Right lobe of liver (tissue), 6 donors: ENCODE data around the gene NGFR. TPM values are rescaled to one million over a fixed set of nuclear protein-coding genes. Genes with fewer than 3 reads are reported as not detected.

Experiments used
- ATAC-seq, 4 donors: fragments of 200-7000 bp; cut with Tn5 transposase; one replicate each; pipeline ENCODE4 v1.9.1; 2020; ENCODE audit warnings: mild to moderate bottlenecking in 4 of 4, moderate library complexity in 4 of 4
- DNase-seq, 3 donors: peaks; one replicate each; pipeline ENCODE4 v3.0.0-alpha.2; 2020
- H3K27ac ChIP-seq, 3 donors: fragments of 200-600 bp; one replicate each; pipeline ENCODE4 v1.8.0; 2022
- H3K27me3 ChIP-seq, 2 donors: fragments of 200-600 bp; one replicate each; pipeline ENCODE4 v1.8.0; 2022
- H3K36me3 ChIP-seq, 4 donors: fragments of 200-600 bp; sonication (generic) in 1 of 4; one replicate each; pipeline versions ENCODE4 v1.5.1 to v1.8.0; 2017 to 2022; ENCODE audit warnings: control low read depth in 1 of 4
- H3K4me1 ChIP-seq, 4 donors: fragments of 200-600 bp; sonication (generic) in 1 of 4; one replicate each; pipeline versions ENCODE4 v1.5.1 to v1.8.0; 2017 to 2022; ENCODE audit warnings: control low read depth in 1 of 4
- H3K4me3 ChIP-seq, 3 donors: fragments of 200-600 bp; one replicate each; pipeline ENCODE4 v1.8.0; 2022
- H3K9me3 ChIP-seq, 4 donors: fragments of 200-600 bp; sonication (generic) in 1 of 4; one replicate each; pipeline versions ENCODE4 v1.5.1 to v1.8.0; 2017 to 2022; ENCODE audit warnings: control low read depth in 1 of 4
- POLR2A ChIP-seq: fragments of 450-650 bp; IDR thresholded peaks from one replicate; pipeline ENCODE4 v1.6.1; 2017; ENCODE audit warnings: antibody characterized with exemption, mild to moderate bottlenecking
- WGBS: methylation state at CpG from one replicate; pipeline ENCODE4 v1.1.6; 2018; ENCODE audit warnings: low coverage, low lambda C conversion rate; ENCODE audit not compliant: insufficient coverage; ENCODE audit errors: missing lambda C conversion rate; 5-methylcytosine and 5-hydroxymethylcytosine counted together
- intact Hi-C, 2 donors: fragments of 100-400 bp; cut with DNase I; formaldehyde crosslinking; loops; one replicate each; pipeline versions ENCODE4 v1.11.2 to v1.14.1; 2022
- total RNA-seq, 6 experiments: library from RNA; depleted of rRNA in 2 of 6; stranded (reverse); fragments of >200 nt in 2 of 6; fragmentation: NEBNext Ultra II Directional in 3 of 6; extraction: Animal tissue kit (Norgen Biotek cat#: 25700) in 3 of 6; gene quantifications; one replicate each; pipeline versions ENCODE4 v1.1.0 to v1.2.4, GENCODE V29; 2016 to 2023
- TF ChIP-seq, protein P1 (sequence below), 4 donors: fragments of 200-600 bp in 3 of 4; fragments of 450-650 bp in 1 of 4; IDR thresholded peaks; one replicate each; pipeline versions ENCODE4 v1.5.1 to v1.8.0; 2016 to 2022; ENCODE audit warnings: antibody characterized with exemption in 4 of 4, mild to moderate bottlenecking in 2 of 4
- donor health status: DM: no; HTN: yes; CAD: no.
- donor health status: DM: no; HTN: no; CAD: no.
- donor health status: DM: no; HTN: no; CAD: no.
- donor health status: DM: no; HTN: yes; CAD: no.
- donor health status: DM: no; HTN: yes; CAD: no.

NGFR gene
- total RNA-seq, 6 experiments from 2014 or later: 3.1 to 9.4 (median 6.8) TPM

DNA sequence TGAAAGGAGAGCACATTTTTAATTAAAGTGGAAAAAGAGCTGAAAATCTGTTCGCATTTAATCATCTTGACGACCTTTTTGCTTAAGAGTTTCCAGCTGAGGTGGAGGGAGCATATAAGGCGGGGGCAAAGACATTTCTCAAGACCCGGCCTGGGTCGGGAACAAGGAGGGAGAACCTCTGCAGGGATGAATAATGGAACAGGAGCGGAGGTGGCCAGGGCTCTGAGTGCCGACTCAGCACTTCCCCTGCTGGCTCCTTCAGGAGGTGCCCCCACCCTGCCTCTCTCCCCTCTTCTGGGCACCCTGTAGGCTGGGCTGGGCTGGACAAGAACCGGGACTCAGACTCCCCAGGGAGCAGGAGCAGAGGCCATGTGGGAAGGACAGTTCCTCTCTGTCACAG is 7.9 kb upstream of the NGFR start:
- TF ChIP-seq POLR2A: no peak
- TF ChIP-seq, protein P1, sequence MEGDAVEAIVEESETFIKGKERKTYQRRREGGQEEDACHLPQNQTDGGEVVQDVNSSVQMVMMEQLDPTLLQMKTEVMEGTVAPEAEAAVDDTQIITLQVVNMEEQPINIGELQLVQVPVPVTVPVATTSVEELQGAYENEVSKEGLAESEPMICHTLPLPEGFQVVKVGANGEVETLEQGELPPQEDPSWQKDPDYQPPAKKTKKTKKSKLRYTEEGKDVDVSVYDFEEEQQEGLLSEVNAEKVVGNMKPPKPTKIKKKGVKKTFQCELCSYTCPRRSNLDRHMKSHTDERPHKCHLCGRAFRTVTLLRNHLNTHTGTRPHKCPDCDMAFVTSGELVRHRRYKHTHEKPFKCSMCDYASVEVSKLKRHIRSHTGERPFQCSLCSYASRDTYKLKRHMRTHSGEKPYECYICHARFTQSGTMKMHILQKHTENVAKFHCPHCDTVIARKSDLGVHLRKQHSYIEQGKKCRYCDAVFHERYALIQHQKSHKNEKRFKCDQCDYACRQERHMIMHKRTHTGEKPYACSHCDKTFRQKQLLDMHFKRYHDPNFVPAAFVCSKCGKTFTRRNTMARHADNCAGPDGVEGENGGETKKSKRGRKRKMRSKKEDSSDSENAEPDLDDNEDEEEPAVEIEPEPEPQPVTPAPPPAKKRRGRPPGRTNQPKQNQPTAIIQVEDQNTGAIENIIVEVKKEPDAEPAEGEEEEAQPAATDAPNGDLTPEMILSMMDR (IDR thresholded peaks at IDR 0.05): no peak
- no peaks in the 10 kb centered on the region for H3K27me3 ChIP-seq
- DNase-seq: no peak

DNA sequence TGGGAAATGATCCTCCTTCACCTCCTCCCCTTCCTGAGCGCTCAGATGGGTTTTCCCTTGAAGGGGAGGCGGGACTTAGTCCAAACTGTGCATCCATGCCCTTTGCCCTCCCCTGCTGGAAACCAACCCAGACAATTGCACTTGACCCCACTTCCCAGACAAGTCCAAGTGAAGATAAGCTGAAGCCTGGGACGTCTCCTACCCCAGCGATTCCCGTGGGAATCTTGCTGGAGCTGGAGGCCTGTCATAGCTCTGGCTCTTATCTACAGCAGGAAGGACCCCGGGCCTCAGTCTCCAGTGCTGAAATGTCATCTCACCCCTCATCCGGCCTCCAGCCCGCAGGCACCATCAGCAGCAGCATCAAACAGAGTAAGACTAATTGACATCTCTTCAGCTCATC is 6.5 kb upstream of the NGFR start:
- WGBS: 41% methylated on average over 6 of the region's 8 CpGs
- TF ChIP-seq POLR2A: no peak
- TF ChIP-seq, protein P1 (IDR thresholded peaks at IDR 0.05): no peak
- intact Hi-C loops: no loop called here
- ATAC-seq (peak in 3 of 4 donors; percentile 31 to 57 (median 35)), DNase-seq (no peak)
- Histone ChIP-seq H3K27me3 (no peaks in the 10 kb centered on the region), H3K4me1 (no peaks in the 10 kb centered on the region), H3K36me3 (no peaks in the 10 kb centered on the region), H3K27ac (no peak overlapping the region), H3K9me3 (no peaks in the 10 kb centered on the region), H3K4me3 (no peak overlapping the region)

More for the DNA sequence above, 7.9 kb upstream of the NGFR start:
- 30% methylated on average over 4 of the region's 8 CpGs for WGBS
- no peak for ATAC-seq
- Histone ChIP-seq H3K36me3 (no peaks in the 10 kb centered on the region), H3K9me3 (no peaks in the 10 kb centered on the region), H3K4me3 (no peak overlapping the region), H3K4me1 (no peaks in the 10 kb centered on the region), H3K27ac (no peak overlapping the region)
- intact Hi-C loops: no loop called here

- Histone ChIP-seq H3K36me3 (no peaks in the 10 kb centered on the region), H3K27me3 (no peaks in the 10 kb centered on the region), H3K4me3 (no peak overlapping the region), H3K9me3 (no peaks in the 10 kb centered on the region), H3K27ac (no peak overlapping the region), H3K4me1 (no peaks in the 10 kb centered on the region)
- ATAC-seq (no peak), DNase-seq (no peak)
- 57% methylated on average over 1 of the region's 4 CpGs for WGBS
- intact Hi-C loops: no loop called here
- TF ChIP-seq POLR2A: no peak
- TF ChIP-seq, protein P1 (IDR thresholded peaks at IDR 0.05): no peak
Measured at GRCh38 chr17:49489348-49489747, 5.7 kb upstream of the NGFR start.

- TF ChIP-seq, protein P1 (IDR thresholded peaks at IDR 0.05): no peak
- no peak for TF ChIP-seq POLR2A
- ATAC-seq (no peak), DNase-seq (no peak)
- 48% methylated on average over 6 of the region's 6 CpGs for WGBS
- Histone ChIP-seq H3K4me3 (no peak overlapping the region), H3K36me3 (no peaks in the 10 kb centered on the region), H3K27ac (no peak overlapping the region), H3K9me3 (no peaks in the 10 kb centered on the region), H3K4me1 (peaks cover 0 to 3% (median under 1%) of the 10 kb centered on the region in 4 donors), H3K27me3 (no peaks in the 10 kb centered on the region)
- intact Hi-C loops: loop anchor here in 1 of 2 donors (5.0 kb wide), 1 partner anchor 62 kb away; no protein-coding TSS in a partner anchor
Measured at GRCh38 chr17:49490276-49490675, 4.8 kb upstream of the NGFR start.
